GM19351 (cell line): ENCODE measurements around the gene DDX31.
"Not testable (repeated sequence)": the region's sequence is repeated elsewhere in the genome, so short reads cannot be mapped to it uniquely, and the experiment has no call there.

Experiments used
- ATAC-seq: cut with Tn5 transposase; IDR thresholded peaks from one replicate; pipeline ENCODE4 v1.9.1; 2021; ENCODE audit warnings: mild to moderate bottlenecking, moderate library complexity; ENCODE audit not compliant: unreplicated experiment

The DDX31 gene

DNA sequence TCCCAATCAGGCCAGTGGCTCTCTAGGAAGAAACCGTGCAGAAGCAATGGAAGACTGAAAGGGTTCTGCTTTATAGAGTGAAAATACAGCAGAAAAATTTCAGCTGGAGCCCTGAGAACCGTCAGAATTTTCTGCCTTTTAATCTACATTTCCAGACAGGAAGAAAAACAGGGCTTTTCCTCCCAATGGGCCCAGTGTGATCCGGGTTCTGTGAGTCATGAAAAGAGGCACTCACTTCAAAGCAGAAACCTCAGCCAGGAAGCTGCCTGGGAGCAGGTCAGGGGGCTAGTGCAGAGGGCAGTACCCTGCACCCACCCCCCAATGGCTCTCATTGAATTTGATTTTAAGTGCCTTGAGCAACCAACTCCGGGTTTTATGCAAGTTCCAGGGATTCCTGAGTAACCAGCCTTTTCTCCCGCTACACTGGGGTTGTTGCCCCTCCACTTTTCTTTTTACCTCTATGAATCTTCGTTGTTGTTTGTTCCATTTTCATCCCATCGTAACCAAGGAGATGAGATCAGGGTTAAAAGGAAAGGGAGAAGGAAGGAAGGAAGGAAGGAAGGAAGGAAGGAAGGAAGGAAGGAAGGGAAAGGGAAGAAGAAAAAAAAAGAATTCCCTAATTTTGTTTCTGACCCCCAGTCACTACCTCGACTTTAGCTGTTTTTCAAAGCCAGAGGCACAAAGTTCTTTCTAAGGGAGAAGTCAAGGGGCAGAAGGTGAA lies 86.0 kb downstream of the DDX31 start:
- no peak for ATAC-seq

DNA sequence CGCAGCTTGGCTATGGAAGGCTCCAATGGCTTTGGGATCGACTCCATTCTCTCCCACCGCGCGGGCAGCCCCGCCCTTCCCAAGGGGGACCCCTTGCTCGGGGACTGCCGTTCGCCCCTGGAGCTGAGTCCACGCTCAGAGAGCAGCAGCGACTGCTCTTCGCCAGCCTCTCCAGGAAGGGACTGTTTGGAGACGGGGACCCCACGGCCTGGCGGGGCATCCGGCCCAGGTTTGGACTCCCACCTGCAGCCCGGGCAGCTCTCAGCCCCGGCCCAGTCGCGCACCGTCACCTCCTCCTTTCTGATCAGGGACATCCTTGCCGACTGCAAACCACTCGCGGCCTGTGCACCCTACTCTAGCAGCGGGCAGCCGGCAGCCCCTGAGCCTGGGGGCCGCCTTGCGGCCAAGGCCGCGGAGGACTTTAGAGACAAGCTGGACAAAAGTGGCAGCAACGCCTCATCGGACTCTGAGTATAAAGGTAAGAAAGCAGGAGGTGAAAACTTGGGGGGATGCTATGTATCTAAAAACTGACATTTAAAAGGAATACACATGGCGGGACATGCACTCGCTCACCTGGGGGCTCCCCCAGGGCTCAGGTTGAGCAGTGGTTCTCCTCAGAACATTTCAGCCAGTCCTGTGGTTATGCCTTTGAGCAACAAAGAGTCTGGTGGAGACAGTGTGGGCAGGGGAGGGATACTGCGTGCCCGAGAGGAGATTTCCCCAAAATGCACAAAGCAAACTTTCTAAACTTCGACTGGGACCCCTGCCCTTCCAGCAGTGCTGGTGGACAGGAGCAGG lies 86.8 kb downstream of the DDX31 start:
- no peak for ATAC-seq

DNA sequence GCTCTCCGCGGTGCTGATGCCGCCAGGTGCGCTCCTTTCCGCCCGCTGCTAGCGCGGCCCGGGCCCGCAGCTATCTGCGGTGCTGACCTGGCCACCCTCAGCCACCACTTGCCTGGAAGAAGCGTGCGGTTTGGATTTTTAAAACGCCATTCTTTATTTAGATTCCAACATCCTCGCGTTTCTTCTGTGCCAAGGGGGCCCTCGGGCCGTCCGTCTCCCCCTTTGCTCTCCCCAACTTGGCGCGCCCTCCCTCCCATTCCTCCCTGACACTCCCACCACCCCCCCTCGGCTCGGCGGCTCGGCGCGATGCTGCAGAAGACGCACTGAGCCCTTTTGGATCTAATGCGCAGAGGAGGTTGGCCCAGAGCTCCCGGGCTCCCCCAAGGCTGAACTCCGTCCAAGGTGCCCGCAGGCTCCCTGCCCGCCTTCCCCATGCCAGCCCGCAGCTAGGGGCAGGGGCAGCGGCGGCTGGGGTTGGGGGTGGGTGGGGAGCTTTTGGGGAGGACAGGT lies 87.5 kb downstream of the DDX31 start, which contains the start of gene BARHL1:
TSS of gene BARHL1 (plus strand) at position 331 of the 510 bp plus-strand sequence. CDS start 192 bp downstream, outside the sequence.
- no peak for ATAC-seq

DNA sequence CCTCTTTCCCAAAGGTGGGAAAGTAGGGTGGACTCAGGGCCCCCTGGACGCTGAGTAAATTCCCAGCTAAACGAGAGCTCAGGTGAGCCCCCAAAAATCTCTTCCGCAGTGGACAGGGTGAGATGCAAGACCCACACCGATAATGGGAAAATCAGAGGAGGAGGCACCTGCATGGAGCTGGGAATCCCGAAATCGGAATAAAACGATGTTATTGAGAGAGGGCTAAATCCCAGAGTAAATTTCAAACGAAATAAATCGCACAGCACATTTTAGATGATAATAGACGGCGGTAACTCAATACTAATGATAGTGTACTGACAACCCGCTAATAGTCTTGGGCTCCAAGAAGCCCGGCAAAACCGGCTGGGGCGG lies 90.4 kb downstream of the DDX31 start:
- ATAC-seq = no peak

DNA sequence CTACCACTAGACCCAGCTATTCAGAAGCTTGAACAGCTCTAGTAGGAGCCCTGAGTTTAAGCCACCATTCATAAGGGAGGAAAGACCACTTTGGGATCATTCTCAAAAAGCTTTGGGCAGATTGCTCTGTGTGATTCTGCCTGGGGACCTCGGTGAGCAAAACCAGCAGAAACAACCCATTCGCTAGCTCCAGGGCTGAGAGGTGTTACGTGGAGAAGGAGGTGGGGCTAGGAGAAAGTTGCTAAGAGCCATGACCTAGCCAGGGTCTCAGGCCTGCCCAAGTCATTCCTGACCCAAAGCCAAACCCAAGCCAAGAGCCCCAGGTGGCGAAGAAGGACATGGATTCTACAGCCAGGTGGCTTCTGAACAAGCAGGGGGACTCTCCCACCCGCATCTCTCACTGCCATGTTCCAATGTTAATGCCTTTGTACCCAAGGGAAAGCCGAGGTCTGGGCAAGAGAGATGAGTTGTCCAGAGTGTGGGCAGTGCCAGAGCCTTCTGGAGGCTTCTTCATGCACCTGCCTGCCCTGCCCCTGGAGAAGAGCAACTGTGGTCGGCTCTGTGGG lies 91.3 kb downstream of the DDX31 start:
- ATAC-seq = no peak

DNA sequence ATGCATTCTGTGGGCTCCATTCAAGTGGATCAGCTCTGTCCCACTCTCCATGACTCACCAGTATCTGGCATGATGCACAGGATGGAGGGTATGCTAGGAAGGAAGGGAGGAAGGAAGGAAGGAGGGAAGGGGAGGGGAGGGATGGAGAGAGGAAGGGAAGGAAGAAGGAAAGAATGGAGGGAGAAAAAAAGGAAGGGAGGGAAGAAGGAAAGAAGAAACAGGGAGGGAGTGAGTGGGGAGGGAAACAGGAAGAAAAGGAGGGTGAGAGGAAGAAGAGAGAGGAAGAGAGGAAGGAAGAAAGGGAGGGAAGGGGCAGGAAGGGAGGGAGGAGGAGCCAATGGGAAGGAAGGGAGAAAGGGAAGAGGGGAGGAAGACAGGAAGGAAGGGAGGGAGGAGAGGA lies 92.7 kb downstream of the DDX31 start:
- no peak for ATAC-seq

DNA sequence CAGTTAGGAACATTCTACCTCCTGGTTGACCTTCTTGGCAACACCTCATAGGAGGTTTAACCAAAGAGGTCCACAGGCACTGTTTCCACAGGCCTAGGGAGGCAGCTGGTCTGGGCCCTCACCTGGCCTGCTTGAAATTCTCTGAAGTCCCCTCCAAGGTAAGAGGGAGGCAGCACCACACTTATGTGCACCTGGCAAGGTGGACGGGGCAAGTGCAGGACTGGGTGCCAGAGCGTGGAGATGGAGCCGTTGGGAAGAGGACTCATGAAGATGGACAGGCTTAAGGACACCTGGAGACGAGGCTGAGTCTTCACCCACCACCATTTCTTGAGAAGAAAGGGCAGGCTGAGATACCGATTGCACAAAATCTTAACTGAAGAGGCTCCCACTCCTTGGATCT lies 94.0 kb downstream of the DDX31 start:
- ATAC-seq = no peak

DNA sequence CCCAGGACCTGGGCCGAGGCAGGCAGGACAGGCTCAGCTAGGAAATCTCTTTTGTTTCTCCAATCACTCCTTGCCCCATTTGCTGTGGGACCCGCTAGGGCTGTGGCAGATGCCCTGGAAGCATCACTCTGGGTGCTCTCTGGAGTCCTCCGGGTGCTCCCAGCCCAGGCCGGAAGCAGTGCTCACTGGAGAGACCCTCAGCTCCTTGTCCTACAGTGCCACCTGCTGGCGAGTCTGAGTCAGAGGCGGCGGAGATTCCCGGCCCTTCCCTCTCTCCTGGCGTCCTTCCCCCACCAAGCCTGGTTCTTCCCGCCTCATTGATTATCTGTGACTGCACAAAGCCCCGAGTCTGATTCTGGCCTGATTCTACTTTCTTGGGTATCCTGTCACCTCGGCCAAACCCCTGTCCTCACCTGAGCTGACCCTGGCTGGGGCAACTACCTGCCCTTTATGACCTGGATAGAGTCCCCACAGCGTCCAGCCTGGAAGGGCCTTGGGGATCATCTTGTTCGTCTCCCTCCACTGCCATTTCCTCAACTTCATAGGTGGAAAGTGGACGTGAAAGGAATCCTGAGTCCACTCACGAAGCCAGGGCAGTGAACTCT lies 94.7 kb downstream of the DDX31 start:
- ATAC-seq = no peak

DNA sequence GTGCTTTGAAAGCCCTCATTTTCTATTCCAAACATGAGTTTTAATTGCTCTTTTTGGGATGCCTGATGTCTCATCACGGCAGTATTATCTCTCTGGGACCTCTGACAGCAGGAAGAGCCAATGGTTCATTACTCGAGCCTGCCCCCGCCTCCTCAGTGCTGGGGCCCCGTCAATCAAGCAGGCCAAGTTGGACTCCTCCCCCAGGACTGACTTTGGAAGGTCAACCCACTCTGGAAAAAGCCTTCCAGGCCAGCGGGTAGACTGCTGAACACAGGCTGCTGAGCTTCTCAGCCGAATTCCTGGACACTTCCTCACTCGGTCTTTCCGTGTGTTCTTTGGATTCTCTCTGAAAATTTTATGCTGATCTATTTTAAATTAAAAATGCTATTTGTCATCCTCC lies 96.9 kb downstream of the DDX31 start:
- no peak for ATAC-seq

DNA sequence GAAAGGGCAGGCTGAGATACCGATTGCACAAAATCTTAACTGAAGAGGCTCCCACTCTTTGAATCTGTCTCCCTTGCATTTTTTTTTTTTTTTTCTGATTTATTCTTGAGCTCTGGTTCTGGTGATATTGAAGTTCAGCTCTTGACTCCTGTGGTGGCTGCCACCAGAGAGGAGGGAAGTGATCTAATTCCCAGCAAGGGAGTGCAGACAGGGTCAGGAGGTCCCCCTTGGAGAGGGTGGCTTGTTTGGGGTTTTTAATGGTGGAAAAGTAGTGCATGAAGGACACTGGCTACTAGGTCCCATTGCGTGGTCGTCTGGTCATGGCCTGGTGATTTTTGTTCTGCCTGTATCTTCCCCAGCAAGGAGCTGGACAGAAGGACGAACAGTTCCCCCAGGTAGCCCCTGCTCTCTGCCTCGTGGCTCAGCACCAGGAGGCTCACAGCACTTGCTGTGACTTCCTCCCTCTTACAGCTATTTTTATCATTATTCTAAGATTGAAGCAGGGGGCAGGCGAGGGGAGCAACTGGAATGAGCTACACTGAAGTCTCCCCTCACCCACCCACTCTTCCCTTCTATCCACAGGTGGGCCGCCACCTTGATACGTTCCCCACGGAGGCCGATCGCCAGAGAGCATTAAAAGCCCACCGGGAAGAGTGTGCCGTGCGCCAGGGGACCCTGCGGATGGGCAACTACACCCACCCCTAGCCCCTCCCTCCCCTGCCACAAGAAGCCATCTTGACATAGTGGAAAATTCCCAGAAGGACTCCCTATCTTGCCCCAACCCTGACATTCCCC lies 97.8 kb downstream of the DDX31 start:
- ATAC-seq = no peak

DNA sequence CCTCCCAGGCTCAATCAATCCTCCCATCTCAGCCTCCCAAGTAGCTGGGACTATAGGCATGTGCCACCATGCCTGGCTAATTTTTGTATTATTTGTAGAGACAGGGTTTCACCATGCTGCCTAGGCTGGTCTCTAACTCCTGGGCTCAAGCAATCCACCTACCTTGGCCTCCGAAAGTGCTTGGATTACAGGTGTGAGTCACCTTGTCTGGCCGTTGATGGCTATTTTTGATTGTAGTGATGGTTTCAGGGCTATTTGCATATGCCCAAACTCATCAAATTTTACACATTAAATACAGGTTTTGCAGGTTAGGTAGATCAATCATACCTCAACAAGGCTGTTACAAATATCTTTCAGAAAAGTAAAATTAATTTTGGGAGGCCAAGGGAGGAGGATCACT lies 101.0 kb downstream of the DDX31 start:
- ATAC-seq = not testable (repeated sequence)

DNA sequence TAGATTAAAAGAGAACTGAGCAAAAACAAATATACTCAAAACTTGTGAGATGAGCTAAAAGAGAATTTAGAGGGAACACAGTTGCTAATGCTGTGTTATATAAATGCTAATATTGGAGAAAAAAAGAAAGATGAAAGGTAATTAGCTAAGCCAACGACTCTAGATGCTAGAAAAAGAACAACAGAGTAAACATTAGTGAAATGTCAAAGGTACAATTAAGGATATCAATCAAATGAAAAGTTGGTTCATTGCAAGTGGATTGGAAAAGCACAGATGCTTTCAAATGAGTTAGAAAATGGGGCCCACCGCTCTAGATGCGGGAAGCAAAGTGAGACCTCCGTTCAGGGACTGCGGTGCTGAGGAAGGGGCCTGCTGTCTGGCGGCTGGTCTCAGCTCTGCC lies 105.3 kb downstream of the DDX31 start:
- ATAC-seq = no peak

DNA sequence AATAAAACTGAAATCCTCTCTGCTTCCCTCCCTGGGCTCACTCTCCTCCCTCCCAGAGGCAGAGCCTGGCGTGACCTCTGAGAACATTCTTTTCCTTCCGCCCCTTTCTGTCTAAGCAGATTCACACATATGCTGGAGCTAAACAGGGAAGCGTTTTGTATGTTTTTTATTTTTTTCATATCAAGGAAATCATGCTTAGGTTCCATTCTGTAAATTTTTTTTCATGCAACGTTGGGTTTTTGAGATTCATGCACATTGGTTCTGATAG lies 107.5 kb downstream of the DDX31 start:
- ATAC-seq = no peak

DNA sequence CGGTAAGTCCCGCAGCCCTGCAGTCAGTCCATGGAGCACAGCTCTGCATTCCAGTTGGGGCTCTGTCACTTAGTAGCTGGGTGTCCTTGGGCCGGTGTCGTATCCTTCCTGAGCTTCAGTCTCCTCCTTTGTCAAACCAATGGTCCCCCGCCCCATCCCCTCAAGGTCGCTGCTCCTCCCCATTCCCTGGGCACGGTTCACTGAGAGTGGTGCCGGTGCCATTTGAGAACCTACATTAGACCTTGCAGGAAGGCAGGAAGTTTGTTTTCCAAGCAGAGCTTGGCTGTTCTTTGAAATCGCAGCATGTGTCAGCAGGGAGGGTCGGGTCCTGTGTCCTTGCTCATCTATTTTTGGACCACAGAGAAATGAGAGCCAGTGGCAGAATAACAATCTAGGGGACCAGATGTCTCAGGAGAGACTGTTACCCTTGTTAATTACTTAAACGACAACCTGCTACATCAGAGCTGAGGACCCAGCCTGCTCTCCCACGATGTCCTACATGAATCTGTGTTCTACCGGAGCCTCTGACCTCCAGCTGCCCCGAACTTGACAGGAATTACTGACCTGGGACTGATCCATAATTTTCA lies 109.1 kb downstream of the DDX31 start:
- ATAC-seq = no peak

DNA sequence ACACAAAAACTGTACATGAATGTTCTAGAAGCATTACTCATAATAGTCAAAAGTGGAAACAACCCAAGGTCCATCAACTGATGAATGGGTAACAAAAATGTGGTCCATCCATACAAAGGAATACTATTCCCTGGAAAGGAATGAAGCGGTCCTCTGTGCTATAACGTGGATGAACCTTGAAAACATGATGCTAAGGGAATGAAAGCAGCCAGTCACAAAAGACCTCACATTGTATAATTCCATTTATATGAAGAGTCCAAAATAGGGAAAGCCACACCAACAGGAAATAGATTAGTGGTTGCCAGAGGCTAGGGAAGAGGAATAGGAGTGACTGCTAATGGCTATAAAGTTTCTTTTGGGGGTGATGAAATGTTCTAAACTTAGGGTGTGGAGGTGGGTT lies 110.1 kb downstream of the DDX31 start:
- no peak for ATAC-seq

DNA sequence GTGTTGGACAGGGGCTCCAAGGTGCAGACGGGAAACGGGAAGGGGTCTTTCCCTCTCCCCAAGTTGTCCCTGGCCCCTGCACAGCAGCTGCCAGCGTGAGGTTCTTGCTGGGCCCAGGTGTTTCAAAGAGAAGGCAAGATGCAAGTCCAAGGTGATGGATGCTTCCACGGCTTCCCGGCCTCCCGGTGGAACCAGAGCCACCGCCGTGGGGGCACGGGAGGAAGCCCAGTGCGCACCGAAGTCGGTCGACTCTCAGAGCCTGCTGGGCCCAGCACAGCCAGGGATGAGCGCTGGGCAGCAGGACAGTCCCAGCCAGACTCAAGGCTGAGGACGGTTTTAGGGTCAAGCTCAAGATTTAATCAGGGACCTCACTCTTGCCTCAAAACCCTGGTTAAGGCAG lies 112.6 kb downstream of the DDX31 start:
- no peak for ATAC-seq

DNA sequence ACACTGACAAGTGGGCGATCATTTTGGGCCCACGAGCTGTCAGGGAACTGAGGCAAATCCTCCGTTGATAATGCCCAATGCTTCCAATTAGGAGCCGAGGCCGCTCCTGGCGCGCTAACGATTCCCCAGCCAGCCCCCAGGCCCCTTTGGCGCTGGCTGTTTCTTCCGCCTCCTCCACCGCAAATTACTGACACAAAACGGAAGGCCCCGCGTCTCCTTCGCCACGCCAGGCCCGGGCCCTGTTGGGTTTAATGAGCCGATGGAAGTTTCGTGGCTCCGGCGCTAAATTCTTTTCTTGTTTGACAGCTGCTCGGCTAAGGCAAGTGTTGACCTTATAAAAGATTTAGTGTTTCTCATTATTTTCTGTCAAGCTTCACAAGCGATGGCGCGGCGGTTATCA lies 113.1 kb downstream of the DDX31 start:
- ATAC-seq = no peak

DNA sequence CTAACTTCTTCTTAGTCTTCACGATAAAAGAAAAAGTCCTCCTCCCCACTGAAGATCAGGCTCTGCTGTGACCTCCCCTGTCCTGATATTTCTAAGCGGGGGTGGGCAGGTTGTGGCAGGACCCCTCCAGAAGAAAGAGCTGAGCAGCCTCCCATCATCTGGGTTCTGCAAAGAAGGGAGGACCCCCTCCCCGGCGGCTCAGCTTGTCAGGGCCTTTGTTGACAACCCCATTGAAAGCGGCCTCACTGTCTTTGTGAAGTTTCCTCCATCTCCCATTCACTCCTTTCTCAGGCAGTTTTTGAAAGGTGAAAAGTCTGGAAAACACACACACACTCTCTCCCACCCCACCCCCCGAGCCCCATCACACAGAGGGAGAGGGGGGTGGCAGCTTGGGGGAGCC lies 113.5 kb downstream of the DDX31 start:
- no peak for ATAC-seq

DNA sequence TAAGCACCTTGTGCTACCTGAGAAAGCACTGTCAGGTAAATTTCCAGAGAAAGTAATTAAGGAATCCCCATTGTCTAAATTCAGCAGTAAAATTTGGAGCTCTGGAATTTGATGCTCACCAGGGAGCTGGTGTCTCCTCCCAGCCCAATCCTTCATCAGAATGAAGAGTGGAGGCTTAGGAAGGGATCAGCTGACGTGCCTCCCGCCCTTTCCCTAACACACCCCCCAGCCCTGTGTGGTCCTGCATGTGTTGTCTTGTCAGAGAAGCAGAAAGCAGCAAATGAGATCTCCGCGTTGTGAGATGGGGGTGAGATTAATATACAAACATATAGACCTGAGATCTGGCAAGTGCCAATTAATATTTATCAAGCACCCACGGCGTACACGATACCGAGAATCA lies 114.3 kb downstream of the DDX31 start:
- ATAC-seq = no peak

DNA sequence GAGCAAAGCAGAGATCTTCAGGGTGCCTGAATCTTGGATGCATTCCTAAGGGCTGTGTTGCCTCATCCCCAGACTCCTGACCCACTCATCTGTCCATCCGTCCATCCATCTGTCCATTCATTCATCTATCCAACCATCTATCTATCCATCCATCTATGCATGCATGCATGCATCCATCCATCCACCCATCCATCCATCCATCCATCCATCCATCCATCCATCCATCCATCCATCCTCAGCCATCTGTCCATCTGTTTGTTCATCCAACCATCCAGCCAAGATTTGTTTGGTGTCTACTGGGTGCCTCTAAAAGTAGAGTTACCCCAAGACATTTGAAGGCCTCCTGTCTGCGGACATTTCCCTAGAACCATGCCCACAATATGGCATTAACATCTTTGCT lies 115.0 kb downstream of the DDX31 start:
- ATAC-seq = no peak

DNA sequence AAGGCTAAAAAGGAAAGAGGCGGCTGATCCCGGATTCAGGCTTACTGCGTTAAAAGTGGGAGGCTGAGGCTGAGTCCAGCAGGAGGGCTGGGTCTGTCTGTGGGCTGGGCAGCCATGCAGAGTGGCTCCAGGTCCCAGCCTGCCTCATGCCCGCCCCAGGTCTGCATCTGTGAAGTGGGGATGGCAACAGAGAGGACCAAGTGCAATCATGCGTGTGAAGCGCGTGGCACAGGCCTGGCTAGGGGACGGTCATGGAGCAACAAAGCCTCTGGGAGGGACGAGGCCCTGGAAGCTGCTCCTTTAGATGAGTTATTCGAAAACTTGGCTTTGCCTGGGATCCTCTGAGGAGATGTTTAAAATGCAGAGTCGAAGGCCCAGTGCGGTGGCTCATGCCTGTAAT lies 117.7 kb downstream of the DDX31 start:
- no peak for ATAC-seq
